Endothelial cell (in vitro differentiated cells): ENCODE results near the gene DSC2. TPM values are rescaled to one million over a fixed set of nuclear protein-coding genes. Genes with fewer than 3 reads are reported as not detected.

Experiments used
- DNase-seq: peaks from one replicate; pipeline ENCODE4 v3.0.0; 2021; ENCODE audit warnings: low spot score
- H3K27ac Mint-ChIP-seq: one replicate; pipeline ENCODE4 v1.8.0; 2021; ENCODE audit warnings: mixed read lengths, inconsistent platforms; ENCODE audit not compliant: unreplicated experiment
- H3K27me3 Mint-ChIP-seq: one replicate; pipeline ENCODE4 v1.8.0; 2021; ENCODE audit warnings: mild to moderate bottlenecking, moderate library complexity, mixed read lengths, inconsistent platforms; ENCODE audit not compliant: unreplicated experiment
- H3K36me3 Mint-ChIP-seq: one replicate; pipeline ENCODE4 v1.8.0; 2021; ENCODE audit warnings: mild to moderate bottlenecking, low read depth, mixed read lengths, inconsistent platforms; ENCODE audit not compliant: unreplicated experiment
- H3K4me1 Mint-ChIP-seq: one replicate; pipeline ENCODE4 v1.8.0; 2021; ENCODE audit warnings: mild to moderate bottlenecking, mixed read lengths, inconsistent platforms; ENCODE audit not compliant: unreplicated experiment
- H3K4me3 Mint-ChIP-seq: one replicate; pipeline ENCODE4 v1.8.0; 2021; ENCODE audit warnings: mild to moderate bottlenecking, mixed read lengths, inconsistent platforms; ENCODE audit not compliant: unreplicated experiment
- H3K9me3 Mint-ChIP-seq: one replicate; pipeline ENCODE4 v1.8.0; 2021; ENCODE audit warnings: mixed read lengths, inconsistent platforms; ENCODE audit not compliant: unreplicated experiment
- total RNA-seq: library from RNA; stranded (reverse); fragmentation: NEBNext Ultra II Directional; extraction: Animal tissue kit (Norgen Biotek cat#: 25700); gene quantifications from one replicate; pipeline ENCODE4 v1.2.1, GENCODE V29; 2021; ENCODE audit not compliant: unreplicated experiment
- TF ChIP-seq, protein P1 (sequence below): fragments of 200-600 bp; sonication (generic); IDR thresholded peaks from one replicate; pipeline ENCODE4 v1.5.0; 2021; ENCODE audit warnings: antibody characterized with exemption; ENCODE audit not compliant: unreplicated experiment

Gene DSC2
- total RNA-seq, 1 donor from 2014 or later = 65.4 TPM

GRCh38 chr18:31049189-31049588, 53.0 kb downstream of the DSC2 start:
- H3K36me3 Mint-ChIP-seq = peaks cover 4% of the 10 kb centered on the region
- H3K4me3 Mint-ChIP-seq = no peak overlapping the region
- no peak for DNase-seq
- TF ChIP-seq, protein P1, sequence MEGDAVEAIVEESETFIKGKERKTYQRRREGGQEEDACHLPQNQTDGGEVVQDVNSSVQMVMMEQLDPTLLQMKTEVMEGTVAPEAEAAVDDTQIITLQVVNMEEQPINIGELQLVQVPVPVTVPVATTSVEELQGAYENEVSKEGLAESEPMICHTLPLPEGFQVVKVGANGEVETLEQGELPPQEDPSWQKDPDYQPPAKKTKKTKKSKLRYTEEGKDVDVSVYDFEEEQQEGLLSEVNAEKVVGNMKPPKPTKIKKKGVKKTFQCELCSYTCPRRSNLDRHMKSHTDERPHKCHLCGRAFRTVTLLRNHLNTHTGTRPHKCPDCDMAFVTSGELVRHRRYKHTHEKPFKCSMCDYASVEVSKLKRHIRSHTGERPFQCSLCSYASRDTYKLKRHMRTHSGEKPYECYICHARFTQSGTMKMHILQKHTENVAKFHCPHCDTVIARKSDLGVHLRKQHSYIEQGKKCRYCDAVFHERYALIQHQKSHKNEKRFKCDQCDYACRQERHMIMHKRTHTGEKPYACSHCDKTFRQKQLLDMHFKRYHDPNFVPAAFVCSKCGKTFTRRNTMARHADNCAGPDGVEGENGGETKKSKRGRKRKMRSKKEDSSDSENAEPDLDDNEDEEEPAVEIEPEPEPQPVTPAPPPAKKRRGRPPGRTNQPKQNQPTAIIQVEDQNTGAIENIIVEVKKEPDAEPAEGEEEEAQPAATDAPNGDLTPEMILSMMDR = no peak
- H3K9me3 Mint-ChIP-seq = no peaks in the 10 kb centered on the region
- H3K4me1 Mint-ChIP-seq = no peaks in the 10 kb centered on the region
- H3K27me3 Mint-ChIP-seq = peaks cover 4% of the 10 kb centered on the region
- H3K27ac Mint-ChIP-seq = no peak overlapping the region

DNA sequence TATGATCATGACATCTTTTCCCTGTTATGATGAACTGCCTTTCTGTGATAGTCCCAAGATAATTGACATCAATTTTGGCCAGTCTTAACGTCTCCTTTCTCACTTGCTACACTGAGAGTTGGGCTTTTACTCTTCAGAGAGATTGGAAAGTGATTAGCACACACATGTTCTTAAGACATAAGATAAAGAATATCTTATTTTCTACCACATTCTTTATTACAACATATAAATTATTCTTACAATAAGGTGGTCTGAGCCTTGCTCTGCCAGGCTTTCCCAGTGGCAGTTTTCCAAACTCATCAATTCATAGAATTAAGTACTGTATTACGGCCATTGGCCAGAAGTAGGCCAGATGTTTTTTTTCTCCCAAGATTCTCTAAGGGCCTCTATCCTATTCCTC, 54.0 kb downstream of the DSC2 start:
- TF ChIP-seq, protein P1 = no peak
- H3K27me3 Mint-ChIP-seq = peaks cover 9% of the 10 kb centered on the region
- H3K36me3 Mint-ChIP-seq = peaks cover 10% of the 10 kb centered on the region

GRCh38 chr18:31046916-31047315, 55.3 kb downstream of the DSC2 start:
- Mint-ChIP-seq H3K27me3 (peaks cover 14% of the 10 kb centered on the region), H3K4me1 (peaks cover 11% of the 10 kb centered on the region), H3K9me3 (no peaks in the 10 kb centered on the region), H3K36me3 (peaks cover 9% of the 10 kb centered on the region), H3K4me3 (no peak overlapping the region), H3K27ac (no peak overlapping the region)
- TF ChIP-seq, protein P1 = no peak
- DNase-seq = no peak

More for the DNA sequence above, 54.0 kb downstream of the DSC2 start:
- Mint-ChIP-seq H3K9me3 (no peaks in the 10 kb centered on the region), H3K4me3 (no peak overlapping the region), H3K27ac (no peak overlapping the region), H3K4me1 (peaks cover 6% of the 10 kb centered on the region)
- DNase-seq = no peak

- Mint-ChIP-seq H3K36me3 (peaks cover 9% of the 10 kb centered on the region), H3K27me3 (peaks cover 18% of the 10 kb centered on the region), H3K27ac (no peak overlapping the region), H3K9me3 (no peaks in the 10 kb centered on the region), H3K4me1 (peaks cover 21% of the 10 kb centered on the region), H3K4me3 (no peak overlapping the region)
- no peak for DNase-seq
- TF ChIP-seq, protein P1 = no peak
Measured at GRCh38 chr18:31045599-31045998, 56.6 kb downstream of the DSC2 start.

- Mint-ChIP-seq H3K27me3 (peaks cover 18% of the 10 kb centered on the region), H3K36me3 (peaks cover 9% of the 10 kb centered on the region), H3K9me3 (no peaks in the 10 kb centered on the region)
Measured at GRCh38 chr18:31044926-31045325, 57.3 kb downstream of the DSC2 start.

More at GRCh38 chr18:31044926-31045325, 57.3 kb downstream of the DSC2 start:
- H3K27ac Mint-ChIP-seq = no peak overlapping the region
- peaks cover 24% of the 10 kb centered on the region for H3K4me1 Mint-ChIP-seq
- TF ChIP-seq, protein P1 = no peak
- DNase-seq = no peak
- H3K4me3 Mint-ChIP-seq = no peak overlapping the region
